Renal pelvis (tissue), 4 donors: ENCODE data around the gene BRSK2. TPM values are rescaled to one million over a fixed set of nuclear protein-coding genes. Genes with fewer than 3 reads are reported as not detected.

Experiments
- DNase-seq: peaks from one replicate; pipeline ENCODE4 v3.0.0-alpha.2; 2013
- polyA plus RNA-seq, 3 donors: library from polyadenylated mRNA; unstranded; fragments of 120-200 nt; gene quantifications; one replicate each; pipeline ENCODE4 v1.2.1, GENCODE V29; 2013; ENCODE audit not compliant: insufficient read length in 3 of 3

The BRSK2 gene
- polyA plus RNA-seq, 3 donors, result 0.98 to 1.2 (median 1.1) TPM

GRCh38 chr11:1466784-1467183, 77.0 kb downstream of the BRSK2 start:
- DNase-seq, result no peak

- DNase-seq, result no peak
These were observed 77.5 kb downstream of the BRSK2 start for GRCh38 chr11:1467270-1467669.

- DNase-seq, result no peak
These were observed 78.3 kb downstream of the BRSK2 start for GRCh38 chr11:1468002-1468401.

- DNase-seq, result no peak
These were observed 78.8 kb downstream of the BRSK2 start for GRCh38 chr11:1468473-1469066.

GRCh38 chr11:1469287-1469910, 79.7 kb downstream of the BRSK2 start:
- DNase-seq, result no peak

- no peak for DNase-seq
These were observed 80.4 kb downstream of the BRSK2 start for GRCh38 chr11:1469911-1470680.

- DNase-seq, result no peak
These were observed 81.2 kb downstream of the BRSK2 start for GRCh38 chr11:1470681-1471611.

GRCh38 chr11:1471736-1472135, 82.0 kb downstream of the BRSK2 start:
- no peak for DNase-seq

GRCh38 chr11:1472180-1473005, 82.7 kb downstream of the BRSK2 start:
- DNase-seq, result no peak

- DNase-seq, result no peak
These were observed 83.4 kb downstream of the BRSK2 start for GRCh38 chr11:1473011-1473628.

- DNase-seq, result no peak
These were observed 84.1 kb downstream of the BRSK2 start for GRCh38 chr11:1473786-1474185.

GRCh38 chr11:1475841-1476240, 86.1 kb downstream of the BRSK2 start:
- no peak for DNase-seq

GRCh38 chr11:1476940-1477736, 87.4 kb downstream of the BRSK2 start:
- no peak for DNase-seq

GRCh38 chr11:1478011-1478410, 88.3 kb downstream of the BRSK2 start:
- DNase-seq, result no peak

GRCh38 chr11:1478544-1478943, 88.8 kb downstream of the BRSK2 start:
- no peak for DNase-seq

GRCh38 chr11:1479006-1479677, 89.4 kb downstream of the BRSK2 start:
- DNase-seq, result no peak

GRCh38 chr11:1479678-1480118, 90.0 kb downstream of the BRSK2 start:
- no peak for DNase-seq

GRCh38 chr11:1480191-1480554, 90.4 kb downstream of the BRSK2 start:
- DNase-seq, result no peak
